HG03575 (cell line): Measurements from ENCODE around the gene ADGRL3.
"Not testable (repeated sequence)": the region's sequence is repeated elsewhere in the genome, so short reads cannot be mapped to it uniquely, and the experiment has no call there.

Experiments
- ATAC-seq: cut with Tn5 transposase; IDR thresholded peaks from one replicate; pipeline ENCODE4 v1.9.1; 2021; ENCODE audit not compliant: unreplicated experiment, insufficient number of reproducible peaks, low FRiP score; ENCODE audit errors: extremely low read depth

ADGRL3 gene

DNA sequence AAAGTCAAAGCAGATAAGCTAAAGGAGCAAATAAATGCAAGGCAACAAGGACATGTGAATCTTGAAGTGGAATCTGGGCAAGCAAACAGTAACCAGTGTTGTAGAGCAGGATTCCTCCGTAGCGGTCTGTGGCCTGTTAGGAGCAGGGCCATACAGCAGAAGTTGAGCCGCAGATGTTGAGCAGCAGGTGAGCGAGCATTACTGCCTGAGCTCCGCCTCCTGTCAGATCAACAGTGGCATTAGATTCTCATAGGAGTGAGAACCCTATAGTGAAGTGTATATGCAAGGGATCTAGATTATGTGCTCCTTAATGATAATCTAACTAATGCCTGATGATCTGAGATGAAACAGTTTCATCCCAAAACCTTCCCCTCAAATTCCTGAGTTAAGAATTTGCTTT is 550.7 kb downstream of the ADGRL3 start:
- no peak for ATAC-seq

DNA sequence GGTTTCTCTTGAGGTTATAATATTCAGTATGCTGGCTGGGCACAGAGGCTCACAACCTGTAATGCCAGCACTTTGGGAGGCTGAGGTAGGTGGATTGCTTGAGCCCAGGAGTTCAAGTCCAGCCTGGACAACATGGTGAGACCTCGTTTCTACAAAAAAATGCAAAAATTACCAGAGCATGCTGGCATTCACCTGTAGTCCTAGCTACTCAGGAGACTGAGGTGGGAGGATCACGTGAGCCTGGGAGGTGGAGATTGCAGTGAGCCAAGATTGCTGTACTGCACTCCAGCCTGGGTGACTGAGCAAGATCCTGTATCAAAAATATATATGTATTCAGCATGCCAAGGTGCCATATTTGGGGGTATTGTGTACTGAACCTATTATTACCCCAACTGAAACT is 552.5 kb downstream of the ADGRL3 start:
- no peak for ATAC-seq

DNA sequence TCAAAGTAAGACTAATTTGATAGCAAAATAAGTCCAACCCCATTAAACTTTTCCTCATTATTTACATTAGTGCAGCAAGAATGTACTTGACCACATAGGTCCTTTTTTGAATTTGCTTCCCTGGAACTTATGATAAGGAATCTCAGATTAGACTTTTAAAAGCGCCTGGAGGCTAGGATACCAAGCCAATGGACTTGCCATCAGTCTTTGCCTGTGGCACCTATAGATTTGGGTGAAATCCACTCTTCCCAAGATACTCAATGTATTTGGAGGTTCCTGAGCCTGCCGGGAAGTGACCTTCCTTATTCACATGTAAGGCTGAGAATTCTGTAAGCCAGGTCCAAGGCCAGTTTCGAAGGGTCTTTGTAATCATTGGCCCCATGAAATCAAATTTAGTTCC is 553.6 kb downstream of the ADGRL3 start:
- no peak for ATAC-seq

DNA sequence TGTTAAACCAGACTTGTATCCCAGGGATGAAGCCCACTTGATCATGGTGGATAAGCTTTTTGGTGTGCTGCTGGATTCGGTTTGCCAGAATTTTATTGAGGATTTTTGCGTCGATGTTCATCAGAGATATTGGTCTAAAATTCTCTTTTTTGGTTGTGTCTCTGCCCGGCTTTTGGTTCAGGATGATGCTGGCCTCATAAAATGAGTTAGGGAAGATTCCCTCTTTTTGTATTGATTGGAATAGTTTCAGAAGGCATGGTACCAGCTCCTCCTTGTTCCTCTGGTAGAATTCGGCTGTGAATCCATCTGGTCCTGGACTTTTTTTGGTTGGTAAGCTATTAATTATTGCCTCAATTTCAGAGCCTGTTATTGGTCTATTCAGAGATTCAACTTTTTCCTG is 556.8 kb downstream of the ADGRL3 start:
- not testable (repeated sequence) for ATAC-seq

DNA sequence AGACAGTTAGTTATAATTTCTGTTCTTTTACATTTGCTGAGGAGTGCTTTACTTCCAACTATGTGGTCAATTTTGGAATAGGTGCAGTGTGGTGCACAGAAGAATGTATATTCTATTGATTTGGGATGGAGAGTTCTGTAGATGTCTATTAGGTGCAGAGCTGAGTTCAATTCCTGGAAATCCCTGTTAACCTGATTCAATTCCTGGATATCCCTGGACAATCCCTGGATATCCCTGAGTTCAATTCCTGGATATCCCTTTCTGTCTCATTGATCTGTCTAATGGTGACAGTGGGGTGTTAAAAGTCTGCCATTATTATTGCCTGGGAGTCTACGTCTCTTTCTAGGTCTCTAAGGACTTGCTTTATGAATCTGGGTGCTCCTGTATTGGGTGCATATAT is 557.9 kb downstream of the ADGRL3 start:
- not testable (repeated sequence) for ATAC-seq

DNA sequence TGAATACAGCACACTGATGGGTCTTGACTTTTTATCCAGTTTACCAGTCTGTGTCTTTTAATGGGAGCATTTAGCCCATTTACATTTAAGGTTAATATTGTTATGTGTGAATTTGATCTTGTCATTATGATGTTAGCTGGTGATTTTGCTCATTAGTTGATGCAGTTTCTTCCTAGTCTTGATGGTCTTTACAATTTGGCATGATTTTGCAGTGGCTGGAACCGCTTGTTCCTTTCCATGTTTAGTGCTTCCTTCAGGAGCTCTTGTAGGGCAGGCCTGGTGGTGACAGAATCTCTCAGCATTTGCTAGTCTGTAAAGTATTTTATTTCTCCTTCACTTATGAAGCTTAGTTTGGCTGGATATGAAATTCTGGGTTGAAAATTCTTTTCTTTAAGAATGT is 558.5 kb downstream of the ADGRL3 start:
- not testable (repeated sequence) for ATAC-seq

DNA sequence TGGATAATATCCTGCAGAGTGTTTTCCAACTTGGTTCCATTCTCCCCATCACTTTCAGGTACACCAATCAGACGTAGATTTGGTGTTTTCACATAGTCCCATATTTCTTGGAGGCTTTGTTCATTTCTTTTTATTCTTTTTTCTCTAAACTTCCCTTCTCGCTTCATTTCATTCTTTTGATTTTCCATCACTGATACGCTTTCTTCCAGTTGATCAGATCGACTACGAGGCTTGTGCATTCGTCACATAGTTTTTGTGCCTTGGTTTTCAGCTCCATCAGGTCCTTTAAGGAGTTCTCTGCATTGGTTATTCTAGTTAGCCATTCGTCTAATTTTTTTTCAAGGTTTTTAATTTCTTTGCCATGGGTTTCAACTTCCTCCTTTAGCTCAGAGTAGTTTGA is 559.1 kb downstream of the ADGRL3 start:
- ATAC-seq, result not testable (repeated sequence)

DNA sequence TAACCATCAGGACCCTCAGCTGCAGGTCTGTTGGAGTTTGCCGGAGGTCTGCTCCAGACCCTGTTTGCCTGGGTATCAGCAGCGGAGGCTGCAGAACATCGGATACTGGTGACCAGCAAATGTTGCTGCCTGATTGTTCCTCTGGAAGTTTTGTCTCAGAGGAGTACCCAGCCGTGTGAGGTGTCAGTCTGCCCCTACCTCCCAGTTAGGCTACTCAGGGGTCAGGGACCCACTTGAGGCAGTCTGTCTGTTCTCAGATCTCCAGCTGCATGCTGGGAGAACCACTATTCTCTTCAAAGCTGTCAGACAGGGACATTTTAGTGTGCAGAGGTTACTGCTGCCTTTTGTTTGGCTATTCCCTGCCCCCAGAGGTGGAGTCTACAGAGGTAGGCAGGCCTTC is 559.8 kb downstream of the ADGRL3 start:
- ATAC-seq, result not testable (repeated sequence)

DNA sequence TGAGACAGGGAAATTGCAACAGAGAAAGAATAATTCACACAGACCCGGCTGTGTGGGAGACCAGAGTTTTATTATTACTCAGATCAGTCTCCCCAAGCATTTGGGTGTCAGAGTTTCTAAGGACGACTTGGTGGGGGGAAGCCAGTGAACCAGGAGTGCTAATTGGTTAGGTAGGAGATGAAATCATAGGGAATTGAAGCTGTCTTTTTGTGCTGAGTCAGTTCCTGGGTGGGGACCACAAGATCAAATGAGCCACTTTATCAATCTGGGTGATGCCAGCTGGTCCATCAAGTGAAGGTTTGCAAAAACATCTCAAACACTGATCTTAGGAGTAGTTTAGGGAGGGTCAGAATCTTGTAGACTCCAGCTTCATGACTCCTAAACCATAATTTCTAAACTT is 560.7 kb downstream of the ADGRL3 start:
- ATAC-seq, result no peak

DNA sequence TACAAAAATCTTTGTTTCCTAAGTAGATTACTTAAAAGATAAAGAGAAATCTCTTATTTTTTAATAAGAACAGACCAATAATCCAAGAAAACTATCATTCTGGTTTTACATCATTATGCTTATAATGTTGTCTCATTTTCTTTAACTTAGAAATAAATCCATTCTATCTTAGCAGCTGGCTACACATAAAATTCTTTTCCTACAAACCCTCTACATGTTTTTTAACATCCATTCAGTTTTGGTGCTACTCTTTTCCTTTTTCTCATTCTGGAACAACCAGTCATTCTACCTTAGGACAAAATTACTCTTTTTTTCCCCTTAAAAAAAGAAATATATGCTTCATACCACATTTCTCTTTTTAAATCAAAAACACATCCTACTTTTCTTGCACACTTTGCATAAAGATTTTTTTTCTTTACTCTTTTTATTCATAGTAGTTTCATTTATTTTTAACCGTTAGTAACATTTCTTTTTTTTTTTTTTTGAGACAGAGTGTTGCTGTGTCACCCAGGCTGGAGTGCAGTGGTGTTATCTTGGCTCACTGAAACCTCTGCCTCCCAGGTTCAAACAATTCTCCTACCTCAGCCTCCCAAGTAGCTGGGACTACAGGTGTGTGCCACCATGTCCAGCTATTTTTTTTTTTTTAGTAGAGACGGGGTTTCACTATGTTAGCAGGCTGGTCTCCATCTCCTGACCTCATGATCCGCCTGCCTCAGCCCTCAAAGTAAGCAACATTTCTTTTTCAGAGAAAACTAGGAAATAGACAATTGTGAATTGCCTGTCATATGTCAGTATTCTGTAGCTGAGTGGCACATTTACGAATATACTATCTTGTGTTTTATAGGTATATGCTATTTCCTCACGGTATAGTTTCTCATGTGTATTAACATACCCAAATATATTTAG is 562.8 kb downstream of the ADGRL3 start:
- ATAC-seq, result no peak

DNA sequence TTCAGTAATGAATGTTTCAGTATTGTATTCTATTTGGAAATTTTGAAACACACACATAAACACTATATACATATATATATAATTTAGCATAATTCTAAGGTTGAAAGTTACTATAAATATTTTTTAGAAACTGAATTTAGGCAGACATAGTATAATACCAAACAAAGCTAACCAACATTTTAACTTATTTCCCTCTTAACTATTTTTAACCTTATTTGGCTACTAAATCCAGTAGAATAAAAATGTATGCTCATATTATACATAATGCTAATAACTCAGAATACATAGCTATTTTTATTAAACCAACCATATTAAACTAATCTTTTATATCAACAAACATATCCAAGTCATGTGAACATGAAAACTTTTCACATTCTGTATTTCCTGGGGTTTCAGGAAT is 563.6 kb downstream of the ADGRL3 start:
- no peak for ATAC-seq

DNA sequence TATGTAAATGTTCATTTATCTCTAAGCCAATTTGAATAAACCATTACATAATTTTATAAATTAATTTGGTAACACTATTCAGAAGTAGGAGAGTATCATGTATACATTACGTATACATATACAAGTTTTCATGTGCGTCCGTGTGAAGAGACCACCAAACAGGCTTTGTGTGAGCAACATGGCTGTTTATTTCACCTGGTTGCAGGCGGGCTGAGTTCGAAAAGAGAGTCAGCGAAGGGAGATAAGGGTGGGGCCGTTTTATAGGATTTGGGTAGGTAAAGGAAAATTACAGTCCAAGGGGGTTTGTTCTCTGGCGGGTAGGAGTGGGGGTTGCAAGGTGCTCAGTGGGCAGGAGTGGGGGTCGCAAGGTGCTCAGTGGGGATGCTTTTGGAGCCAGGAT is 564.0 kb downstream of the ADGRL3 start:
- not testable (repeated sequence) for ATAC-seq

DNA sequence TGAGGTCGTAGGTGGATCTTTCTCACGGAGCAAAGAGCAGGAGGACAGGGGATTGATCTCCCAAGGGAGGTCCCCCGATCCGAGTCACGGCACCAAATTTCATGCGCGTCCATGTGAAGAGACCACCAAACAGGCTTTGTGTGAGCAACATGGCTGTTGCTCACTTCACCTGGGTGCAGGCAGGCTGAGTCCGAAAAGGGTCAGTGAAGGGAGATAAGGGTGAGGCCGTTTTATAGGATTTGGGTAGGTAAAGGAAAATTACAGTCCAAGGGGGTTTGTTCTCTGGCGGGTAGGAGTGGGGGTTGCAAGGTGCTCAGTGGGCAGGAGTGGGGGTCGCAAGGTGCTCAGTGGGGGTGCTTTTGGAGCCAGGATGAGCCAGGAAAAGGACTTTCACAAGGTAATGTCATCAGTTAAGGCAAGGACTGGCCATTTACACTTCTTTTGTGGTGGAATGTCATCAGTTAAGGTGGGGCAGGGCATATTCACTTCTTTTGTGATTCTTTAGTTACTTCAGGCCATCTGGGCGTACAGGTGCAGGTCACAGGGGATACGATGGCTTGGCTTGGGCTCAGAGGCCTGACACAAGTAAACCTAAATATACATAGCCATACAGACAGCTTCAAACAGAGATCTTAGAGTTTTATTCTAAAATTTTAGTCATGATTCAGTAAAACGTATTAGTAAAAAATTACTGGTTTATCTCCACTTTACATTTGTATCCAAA is 569.5 kb downstream of the ADGRL3 start:
- ATAC-seq, result not testable (repeated sequence)

DNA sequence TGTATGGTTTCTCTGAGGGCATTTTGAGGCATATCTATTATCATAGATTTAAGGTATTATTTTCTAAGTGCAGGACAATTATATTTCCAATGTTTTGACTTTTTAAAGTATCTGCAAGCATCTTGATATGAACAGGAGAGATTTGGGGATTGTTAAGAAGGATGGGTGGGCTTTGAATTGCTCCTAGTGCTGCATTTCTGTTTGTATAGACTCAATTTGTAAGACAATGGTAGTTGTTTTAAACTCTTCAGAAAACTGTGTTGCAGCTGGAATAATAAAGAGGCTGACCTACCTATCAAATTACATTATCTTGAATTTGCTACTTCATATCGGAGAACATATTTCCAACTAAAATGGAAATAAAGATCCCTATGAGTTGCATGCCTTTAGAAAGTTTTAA is 570.3 kb downstream of the ADGRL3 start:
- no peak for ATAC-seq

DNA sequence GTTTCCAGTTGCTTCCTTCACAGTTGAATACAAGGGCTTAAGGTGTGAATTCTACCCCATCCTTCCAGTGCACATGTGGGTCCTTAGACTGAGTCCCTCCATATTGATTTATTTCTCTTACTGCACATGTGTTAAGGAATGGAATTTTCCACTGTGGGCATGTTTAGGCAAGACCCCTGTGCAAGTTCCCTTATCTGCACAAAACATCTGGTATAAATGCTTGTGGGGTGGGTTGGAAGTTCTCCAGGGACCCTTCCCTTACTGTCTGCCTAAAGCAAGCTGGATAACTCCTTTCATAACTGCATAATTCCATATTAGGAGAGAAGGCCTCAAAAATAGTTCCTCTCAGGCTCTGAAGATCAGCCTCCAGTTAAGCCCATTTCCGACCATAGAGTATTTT is 570.9 kb downstream of the ADGRL3 start:
- ATAC-seq, result no peak

DNA sequence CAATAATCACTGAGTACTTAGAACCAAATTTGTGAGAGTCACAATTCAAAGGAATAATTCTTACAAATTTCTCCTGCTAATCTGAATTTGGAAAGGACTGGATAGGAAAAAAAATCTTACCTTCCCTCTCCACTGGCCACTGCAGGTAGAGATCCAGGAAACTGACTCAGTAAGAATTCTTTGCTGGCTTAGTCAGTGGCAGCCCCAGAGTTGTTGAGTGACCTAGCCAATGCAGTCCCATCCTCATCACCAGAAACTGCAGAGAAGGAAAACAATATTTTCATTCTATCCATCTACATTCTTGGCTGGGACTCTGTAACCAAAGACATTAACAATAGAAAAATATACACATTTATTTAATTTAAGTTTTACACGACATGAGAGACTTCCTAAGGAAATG is 572.0 kb downstream of the ADGRL3 start:
- no peak for ATAC-seq

DNA sequence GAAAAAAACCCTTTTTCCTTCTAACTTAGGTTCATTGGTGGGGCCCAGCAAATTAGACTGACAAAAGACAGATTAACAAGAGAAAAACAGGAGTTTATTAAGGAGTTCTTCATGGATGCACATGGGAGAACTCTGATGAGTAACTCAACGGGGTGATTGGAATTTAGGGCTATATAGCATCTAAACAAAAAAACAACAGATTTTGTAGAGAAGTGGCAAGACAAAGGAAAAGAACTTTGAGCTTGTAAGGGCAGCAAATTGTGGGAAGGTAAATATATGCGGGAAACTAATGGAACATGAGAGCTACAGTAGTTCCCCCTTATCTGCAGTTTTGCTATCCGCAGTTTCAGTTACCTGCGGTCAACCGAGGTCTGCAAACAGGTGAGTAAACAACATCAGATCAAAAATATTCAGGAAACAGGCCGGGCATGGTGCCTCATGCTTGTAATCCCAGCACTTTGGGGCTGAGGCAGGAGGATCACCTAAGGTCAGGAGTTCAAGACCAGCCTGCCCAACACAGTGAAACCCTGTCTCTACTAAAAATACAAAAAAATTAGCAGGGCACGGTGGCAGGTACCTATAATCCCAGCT is 573.6 kb downstream of the ADGRL3 start:
- no peak for ATAC-seq

DNA sequence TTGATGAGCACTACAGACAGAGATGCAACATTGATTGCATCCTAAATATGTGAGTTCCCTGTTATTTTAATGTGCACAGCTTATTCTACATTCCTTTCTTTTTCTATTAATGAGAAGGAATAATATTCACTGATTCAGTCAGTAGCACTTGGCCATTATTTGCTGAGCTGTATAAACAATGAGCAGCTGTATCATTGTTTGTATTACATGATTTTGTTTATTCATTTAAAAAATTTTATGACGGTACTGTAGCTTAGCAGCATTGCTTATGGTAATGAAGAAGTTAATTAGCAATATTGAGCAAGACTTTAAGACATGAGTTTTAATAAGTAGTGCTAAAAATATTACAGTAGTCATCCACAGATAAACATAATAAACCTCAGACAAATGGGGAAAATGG is 582.0 kb downstream of the ADGRL3 start:
- no peak for ATAC-seq

DNA sequence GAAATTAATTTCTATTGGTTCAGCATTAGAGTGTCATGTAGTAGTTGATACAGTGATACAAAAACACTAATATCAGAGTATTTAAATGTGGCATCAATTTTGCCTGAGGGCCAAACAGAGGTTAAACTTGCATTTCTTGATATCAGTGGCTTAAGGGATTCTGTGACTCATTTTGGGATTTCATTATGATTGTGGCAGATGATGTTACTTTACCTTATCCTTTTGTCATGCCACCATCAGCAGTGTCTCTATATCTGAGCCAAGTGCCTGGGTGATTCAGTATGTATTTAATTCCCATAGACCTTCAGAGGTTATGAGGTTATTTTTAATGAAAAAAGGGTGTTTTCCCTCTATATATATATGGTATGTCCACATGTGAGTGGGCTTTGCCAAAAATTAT is 582.9 kb downstream of the ADGRL3 start:
- peak; percentile 83 for ATAC-seq

DNA sequence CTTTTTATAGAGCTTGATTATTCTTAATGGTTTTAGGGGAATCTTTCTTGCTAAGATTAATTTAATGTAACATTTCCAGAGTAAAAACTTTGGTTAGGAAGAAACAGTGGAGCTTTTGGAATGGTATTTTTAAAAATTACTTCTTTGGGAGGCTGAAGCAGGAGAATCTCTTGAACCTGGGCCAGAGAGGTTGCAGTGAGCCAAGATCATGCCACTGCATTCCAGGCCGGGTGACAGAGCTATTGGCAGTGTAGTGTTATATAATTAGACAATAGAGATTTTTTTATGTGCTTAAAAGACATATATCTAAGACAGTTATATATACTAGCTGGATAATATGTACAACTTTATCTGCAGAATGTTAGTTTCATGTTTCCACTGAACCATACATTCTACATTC is 585.6 kb downstream of the ADGRL3 start:
- ATAC-seq, result no peak
